Testis (tissue), 2 donors: ENCODE data around the gene HELB.

ENCODE experiments used
- CTCF ChIP-seq, 3 experiments: fragments of 450-650 bp in 2 of 3; fragments of 200-600 bp in 1 of 3; sonication (generic) in 1 of 3; IDR thresholded peaks; one replicate each; pipeline ENCODE4 v1.5.1; 2016 to 2019; ENCODE audit warnings: antibody characterized with exemption in 3 of 3, mild to moderate bottlenecking in 2 of 3, moderate library complexity in 1 of 3
- POLR2A ChIP-seq: fragments of 450-650 bp; IDR thresholded peaks from one replicate; pipeline ENCODE4 v1.6.1; 2017; ENCODE audit warnings: antibody characterized with exemption, mild to moderate bottlenecking, moderate library complexity

- no peak for TF ChIP-seq CTCF (IDR thresholded peaks at IDR 0.05)
- no peak for TF ChIP-seq POLR2A
These were observed 29.1 kb upstream of the HELB start for GRCh38 chr12:66273147-66273546.
